Mesendoderm (in vitro differentiated cells): ENCODE data around the gene MICAL1.
A peak's percentile ranks its signal among the peaks of the same experiment; 100 is the strongest.

Experiments
- DNase-seq: peaks from one replicate; pipeline ENCODE4 v3.0.0; 2013
- H2AK5ac ChIP-seq: 2 replicates; pipeline ENCODE4 v1.6.1; 2013; ENCODE audit warnings: low read length, inconsistent platforms
- H2BK120ac ChIP-seq: 2 replicates; pipeline ENCODE4 v1.6.1; 2013; ENCODE audit warnings: low read depth, mild to moderate bottlenecking, low read length, moderate library complexity, mixed read lengths
- H2BK15ac ChIP-seq: replicated peaks from 2 replicates; pipeline ENCODE4 v1.6.1; 2013; ENCODE audit warnings: low read depth, mild to moderate bottlenecking, moderate library complexity
- H2BK5ac ChIP-seq: 2 replicates; pipeline ENCODE4 v1.6.1; 2013; ENCODE audit warnings: low read length, inconsistent platforms
- H3K18ac ChIP-seq: 2 replicates; pipeline ENCODE4 v1.6.1; 2013; ENCODE audit warnings: mild to moderate bottlenecking, low read length, mixed read lengths
- H3K23ac ChIP-seq: one replicate; pipeline ENCODE4 v1.6.1; 2013; ENCODE audit warnings: low read length
- H3K27ac ChIP-seq: 2 replicates; pipeline ENCODE4 v1.5.1; 2013; ENCODE audit warnings: low read depth, mild to moderate bottlenecking, inconsistent platforms, low read length, moderate library complexity
- H3K27me3 ChIP-seq: 2 replicates; pipeline ENCODE4 v1.6.1; 2013; ENCODE audit warnings: low read length, control low read depth, mild to moderate bottlenecking, inconsistent platforms; ENCODE audit not compliant: insufficient read depth, poor library complexity
- H3K36me3 ChIP-seq: 2 replicates; pipeline ENCODE4 v1.6.1; 2013; ENCODE audit warnings: low read length, inconsistent platforms; ENCODE audit not compliant: control insufficient read depth, insufficient read depth
- H3K4ac ChIP-seq: one replicate; pipeline ENCODE4 v1.6.1; 2013; ENCODE audit warnings: low read depth, mild to moderate bottlenecking, low read length, moderate library complexity
- H3K4me1 ChIP-seq: 2 replicates; pipeline ENCODE4 v1.6.1; 2013; ENCODE audit warnings: low read depth, low read length, inconsistent platforms; ENCODE audit not compliant: control insufficient read depth
- H3K4me2 ChIP-seq: 2 replicates; pipeline ENCODE4 v1.6.1; 2013; ENCODE audit warnings: low read length
- H3K4me3 ChIP-seq: 2 replicates; pipeline ENCODE4 v1.5.1; 2013; ENCODE audit warnings: mild to moderate bottlenecking, low read length
- H3K56ac ChIP-seq: one replicate; pipeline ENCODE4 v1.6.1; 2013; ENCODE audit warnings: low read length
- H3K79me1 ChIP-seq: 2 replicates; pipeline ENCODE4 v1.6.1; 2013; ENCODE audit warnings: low read length, inconsistent platforms
- H3K79me2 ChIP-seq: 2 replicates; pipeline ENCODE4 v1.6.1; 2013; ENCODE audit warnings: mild to moderate bottlenecking, low read length; ENCODE audit not compliant: control insufficient read depth, insufficient read depth
- H3K9ac ChIP-seq: 2 replicates; pipeline ENCODE4 v1.6.1; 2013; ENCODE audit warnings: low read length, inconsistent platforms
- H4K5ac ChIP-seq: one replicate; pipeline ENCODE4 v1.6.1; 2013; ENCODE audit warnings: low read length
- H4K8ac ChIP-seq: one replicate; pipeline ENCODE4 v1.6.1; 2013; ENCODE audit warnings: low read depth, mild to moderate bottlenecking, control low read depth, low read length, moderate library complexity
- WGBS: extraction: QIAGEN DNeasy Blood & Tissue Kit; methylation state at CpG from one replicate; pipeline ENCODE4 v1.1.7; 2013; ENCODE audit warnings: low lambda C conversion rate, missing lambda C conversion rate; ENCODE audit not compliant: insufficient coverage; ENCODE audit errors: extremely low coverage; 5-methylcytosine and 5-hydroxymethylcytosine counted together

MICAL1 gene

GRCh38 chr6:109457562-109457996 lies 2.0 kb upstream of the MICAL1 start:
- Histone ChIP-seq H3K9ac (no peak overlapping the region), H4K8ac (no peak overlapping the region), H3K79me2 (no peaks in the 10 kb centered on the region), H3K4ac (no peak overlapping the region), H3K27ac (no peak overlapping the region), H3K36me3 (peaks cover 3% of the 10 kb centered on the region), H3K4me1 (peaks cover 2% of the 10 kb centered on the region), H2BK120ac (no peak overlapping the region), H3K79me1 (no peaks in the 10 kb centered on the region), H3K27me3 (no peaks in the 10 kb centered on the region), H3K4me2 (no peak overlapping the region), H2AK5ac (no peak overlapping the region), H3K18ac (no peak overlapping the region), H2BK5ac (no peak overlapping the region), H3K56ac (no peak overlapping the region), H3K4me3 (no peak overlapping the region), H2BK15ac (no peak overlapping the region), H4K5ac (no peak overlapping the region), H3K23ac (no peak overlapping the region)
- no peak for DNase-seq
- WGBS = no CpG with 5 or more reads among the region's 6 CpGs

- Histone ChIP-seq H3K27ac (no peak overlapping the region), H3K23ac (no peak overlapping the region), H3K79me2 (no peaks in the 10 kb centered on the region), H3K4me1 (peaks cover 2% of the 10 kb centered on the region), H4K8ac (no peak overlapping the region), H3K79me1 (no peaks in the 10 kb centered on the region), H2BK15ac (no peak overlapping the region), H3K36me3 (peaks cover 3% of the 10 kb centered on the region), H3K18ac (no peak overlapping the region), H2BK5ac (no peak overlapping the region), H3K56ac (peak overlapping the region; percentile 93), H3K4me3 (no peak overlapping the region), H3K27me3 (no peaks in the 10 kb centered on the region), H3K9ac (peak overlapping the region; percentile 78), H2AK5ac (no peak overlapping the region), H3K4ac (no peak overlapping the region), H4K5ac (no peak overlapping the region), H2BK120ac (no peak overlapping the region), H3K4me2 (no peak overlapping the region)
- no peak for DNase-seq
- no CpG with 5 or more reads among the region's 16 CpGs for WGBS
Observed at GRCh38 chr6:109456710-109457561, 1.4 kb upstream of the MICAL1 start.

GRCh38 chr6:109456111-109456583 lies 575 bp upstream of the MICAL1 start:
- Histone ChIP-seq H2BK5ac (peak overlapping the region; percentile 22), H3K27me3 (no peaks in the 10 kb centered on the region), H3K18ac (peak overlapping the region; percentile 9), H3K9ac (peak overlapping the region; percentile 78), H4K5ac (no peak overlapping the region), H4K8ac (no peak overlapping the region), H3K23ac (peak overlapping the region; percentile 31), H3K27ac (peak overlapping the region; percentile 29), H3K4me1 (peaks cover 2% of the 10 kb centered on the region), H3K4ac (peak overlapping the region; percentile 21), H2BK120ac (no peak overlapping the region), H3K56ac (peak overlapping the region; percentile 93), H3K79me2 (no peaks in the 10 kb centered on the region), H3K36me3 (peaks cover 4% of the 10 kb centered on the region), H3K79me1 (no peaks in the 10 kb centered on the region), H3K4me3 (peak overlapping the region; percentile 63), H3K4me2 (peak overlapping the region; percentile 74), H2BK15ac (no peak overlapping the region), H2AK5ac (no peak overlapping the region)
- peak; percentile 54 for DNase-seq
- no CpG with 5 or more reads among the region's 38 CpGs for WGBS

GRCh38 chr6:109454496-109455436 lies 806 bp downstream of the MICAL1 start:
- peaks cover 2% of the 10 kb centered on the region for H3K4me1 ChIP-seq
- H3K27ac ChIP-seq = peak overlapping the region; percentile 13
- H3K4me3 ChIP-seq = peak overlapping the region; percentile 80
- H3K4ac ChIP-seq = peak overlapping the region; percentile 49
- no peak overlapping the region for H4K5ac ChIP-seq
- no peaks in the 10 kb centered on the region for H3K79me2 ChIP-seq
- H2AK5ac ChIP-seq = no peak overlapping the region
- no peaks in the 10 kb centered on the region for H3K27me3 ChIP-seq
- no peak overlapping the region for H2BK5ac ChIP-seq
- DNase-seq = no peak
- WGBS = no CpG with 5 or more reads among the region's 48 CpGs
- H3K23ac ChIP-seq = peak overlapping the region; percentile 97
- no peak overlapping the region for H4K8ac ChIP-seq
- peak overlapping the region; percentile 95 for H3K56ac ChIP-seq
- peak overlapping the region; percentile 45 for H3K4me2 ChIP-seq
- peaks cover 4% of the 10 kb centered on the region for H3K36me3 ChIP-seq
- peak overlapping the region; percentile 84 for H3K9ac ChIP-seq
- no peak overlapping the region for H2BK120ac ChIP-seq
- peak overlapping the region; percentile 18 for H3K18ac ChIP-seq
- H3K79me1 ChIP-seq = no peaks in the 10 kb centered on the region
- H2BK15ac ChIP-seq = no peak overlapping the region

- Histone ChIP-seq H2AK5ac (no peak overlapping the region), H3K9ac (peak overlapping the region; percentile 71), H2BK15ac (no peak overlapping the region), H3K27ac (no peak overlapping the region), H2BK120ac (no peak overlapping the region), H3K4me2 (peak overlapping the region; percentile 43), H3K79me2 (no peaks in the 10 kb centered on the region), H3K27me3 (no peaks in the 10 kb centered on the region), H3K18ac (no peak overlapping the region), H3K4me3 (no peak overlapping the region), H3K56ac (peak overlapping the region; percentile 95), H3K23ac (no peak overlapping the region), H4K5ac (no peak overlapping the region), H4K8ac (no peak overlapping the region), H3K4me1 (peaks cover 2% of the 10 kb centered on the region), H3K79me1 (no peaks in the 10 kb centered on the region), H3K36me3 (peaks cover 4% of the 10 kb centered on the region), H2BK5ac (no peak overlapping the region), H3K4ac (no peak overlapping the region)
- WGBS = no CpG with 5 or more reads among the region's 27 CpGs
- DNase-seq = no peak
Observed at GRCh38 chr6:109453594-109454495, 1.7 kb downstream of the MICAL1 start.
